Measurements from ENCODE around the gene DAP. TPM values are rescaled to one million over a fixed set of nuclear protein-coding genes. Genes with fewer than 3 reads are reported as not detected.
A peak's percentile ranks its signal among the peaks of the same experiment; 100 is the strongest.
"Not testable (repeated sequence)": the region's sequence is repeated elsewhere in the genome, so short reads cannot be mapped to it uniquely, and the experiment has no call there.

Gene DAP
- total and polyA plus RNA-seq, 9 donors = 23.4 to 72.6 (median 52.4) TPM

DNA sequence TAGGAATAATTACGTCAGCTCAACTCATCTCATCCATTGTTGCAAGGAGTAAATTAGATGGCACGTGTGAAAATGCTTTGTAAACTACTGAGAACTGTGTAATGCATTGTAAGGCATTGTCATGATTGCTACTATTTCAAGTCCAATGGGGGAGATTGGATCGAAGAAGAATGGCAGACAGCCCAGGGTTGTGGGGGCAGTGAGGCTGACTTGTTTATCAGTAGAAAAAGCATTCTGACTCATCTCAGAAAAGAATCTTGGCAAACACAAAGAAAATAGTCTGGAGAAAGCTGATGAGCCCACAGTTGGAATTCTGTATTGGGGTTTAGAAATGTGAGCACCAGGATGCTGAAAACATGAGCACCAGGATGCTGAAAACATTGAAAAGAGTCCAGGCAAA, 28.0 kb upstream of the DAP start:
- peak; percentile 41 for DNase-seq
- no peak overlapping the region for H3K27ac ChIP-seq (ENCODE audit: low read length)
- H3K36me3 ChIP-seq (ENCODE audit: control insufficient read depth, insufficient read depth, low read length) = no peaks in the 10 kb centered on the region
- 50% methylated on average over 1 of the region's 3 CpGs for WGBS (ENCODE audit: insufficient coverage)
- no peaks in the 10 kb centered on the region for H3K4me1 ChIP-seq (ENCODE audit: control insufficient read depth, insufficient read depth, low read length)
- H3K4me3 ChIP-seq (ENCODE audit: low read length) = no peak overlapping the region
- H3K27me3 ChIP-seq (ENCODE audit: control insufficient read depth, insufficient read depth, low read length) = no peaks in the 10 kb centered on the region
- H3K9me3 ChIP-seq (replicated peaks; ENCODE audit: control insufficient read depth, low read depth, low read length) = no peaks in the 10 kb centered on the region

DNA sequence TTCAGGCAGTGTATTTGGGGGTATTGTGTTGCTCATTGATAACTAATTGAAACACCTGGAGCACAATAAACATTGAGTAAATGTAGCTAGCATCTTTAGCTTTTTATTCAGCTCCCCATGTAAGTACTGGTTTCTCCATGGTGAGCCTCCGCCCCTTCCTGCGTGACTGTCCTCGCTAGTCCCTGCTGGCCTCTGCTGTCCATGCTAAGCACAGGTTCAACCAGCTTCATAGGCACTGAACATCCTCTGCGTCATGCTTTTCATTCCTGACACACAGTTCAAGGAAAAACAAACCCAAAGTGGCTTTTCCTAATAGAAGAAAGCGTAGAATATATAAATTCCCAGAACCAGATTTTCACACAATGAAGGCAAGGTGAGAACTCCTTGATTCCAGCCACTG, 27.3 kb upstream of the DAP start:
- DNase-seq = no peak
- no peak overlapping the region for H3K27ac ChIP-seq (ENCODE audit: low read length)
- H3K4me1 ChIP-seq (ENCODE audit: control insufficient read depth, insufficient read depth, low read length) = no peaks in the 10 kb centered on the region
- no peaks in the 10 kb centered on the region for H3K9me3 ChIP-seq (replicated peaks; ENCODE audit: control insufficient read depth, low read depth, low read length)
- 94% methylated on average over 4 of the region's 5 CpGs for WGBS (ENCODE audit: insufficient coverage)
- H3K27me3 ChIP-seq (ENCODE audit: control insufficient read depth, insufficient read depth, low read length) = no peaks in the 10 kb centered on the region
- no peaks in the 10 kb centered on the region for H3K36me3 ChIP-seq (ENCODE audit: control insufficient read depth, insufficient read depth, low read length)
- H3K4me3 ChIP-seq (ENCODE audit: low read length) = no peak overlapping the region

DNA sequence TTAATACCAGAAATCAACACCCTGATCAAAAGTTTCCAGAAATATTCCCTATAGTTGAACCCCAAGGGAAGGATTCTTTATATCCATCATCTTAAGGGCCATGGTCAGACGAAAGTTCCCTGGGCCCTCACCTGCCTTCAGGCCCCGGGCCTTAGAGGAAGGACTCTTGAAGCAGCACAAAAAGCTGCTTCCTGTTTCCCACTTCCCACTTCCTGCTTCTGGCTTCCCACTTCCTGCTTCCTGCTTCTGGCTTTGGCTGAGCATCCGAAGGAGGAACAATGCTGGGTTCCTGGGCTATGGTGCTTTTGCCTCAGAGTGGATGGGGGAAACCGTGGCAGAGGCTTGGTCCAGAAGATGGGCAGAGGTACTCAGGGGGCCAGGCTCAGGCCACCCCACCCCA, 25.8 kb upstream of the DAP start:
- Histone ChIP-seq H3K36me3 (ENCODE audit: control insufficient read depth, insufficient read depth, low read length) (no peaks in the 10 kb centered on the region), H3K27me3 (ENCODE audit: control insufficient read depth, insufficient read depth, low read length) (no peaks in the 10 kb centered on the region), H3K27ac (ENCODE audit: low read length) (no peak overlapping the region), H3K4me1 (ENCODE audit: control insufficient read depth, insufficient read depth, low read length) (no peaks in the 10 kb centered on the region), H3K4me3 (ENCODE audit: low read length) (no peak overlapping the region), H3K9me3 (replicated peaks; ENCODE audit: control insufficient read depth, low read depth, low read length) (no peaks in the 10 kb centered on the region)
- DNase-seq = no peak
- 55% methylated on average over 2 of the region's 4 CpGs for WGBS (ENCODE audit: insufficient coverage)

DNA sequence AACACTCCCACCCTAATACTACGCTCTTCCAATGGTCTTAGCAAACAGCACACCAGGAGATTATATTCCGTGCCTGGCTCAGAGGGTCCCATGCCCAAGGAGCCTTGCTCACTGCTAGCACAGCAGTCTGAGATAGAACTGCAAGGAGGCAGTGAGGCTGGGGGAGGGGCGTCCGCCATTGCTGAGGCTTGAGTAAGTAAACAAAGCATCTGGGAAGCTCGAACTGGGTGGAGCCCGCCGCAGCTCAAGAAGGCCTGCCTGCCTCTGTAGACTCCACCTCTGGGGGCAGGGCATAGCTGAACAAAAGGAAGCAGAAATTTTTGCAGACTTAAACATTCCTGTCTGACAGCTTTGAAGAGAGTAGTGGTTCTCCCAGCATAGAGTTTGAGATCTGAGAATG, 19.2 kb upstream of the DAP start:
- not testable (repeated sequence) for DNase-seq; H3K9me3 ChIP-seq (replicated peaks; ENCODE audit: control insufficient read depth, low read depth, low read length); H3K4me1 ChIP-seq (ENCODE audit: control insufficient read depth, insufficient read depth, low read length); H3K36me3 ChIP-seq (ENCODE audit: control insufficient read depth, insufficient read depth, low read length); H3K27ac ChIP-seq (ENCODE audit: low read length); H3K4me3 ChIP-seq (ENCODE audit: low read length); H3K27me3 ChIP-seq (ENCODE audit: control insufficient read depth, insufficient read depth, low read length)
- whole genome bisulfite sequencing (ENCODE audit: insufficient coverage) = 100% methylated on average over 4 of the region's 7 CpGs

DNA sequence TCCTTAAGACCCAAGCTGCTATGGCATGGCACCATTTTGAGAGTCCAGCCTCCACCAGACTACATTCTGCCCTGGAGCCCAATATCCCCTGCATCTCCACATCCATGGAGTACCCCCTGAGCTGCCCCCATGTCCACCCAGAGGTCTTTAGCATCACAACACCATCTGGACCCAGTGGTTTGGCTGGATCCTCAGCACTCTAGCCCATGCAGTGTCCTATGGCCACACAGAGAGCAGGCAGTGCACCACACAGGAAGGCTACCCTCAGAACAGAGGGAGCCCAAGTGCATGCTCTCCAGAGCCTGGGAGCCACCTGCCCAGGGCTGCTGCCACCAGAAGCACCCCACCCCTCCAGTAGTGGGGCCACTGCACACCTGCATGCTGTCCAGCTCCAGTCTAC, 18.6 kb upstream of the DAP start:
- no peaks in the 10 kb centered on the region for H3K27me3 ChIP-seq (ENCODE audit: control insufficient read depth, insufficient read depth, low read length)
- no peak for DNase-seq
- H3K4me1 ChIP-seq (ENCODE audit: control insufficient read depth, insufficient read depth, low read length) = no peaks in the 10 kb centered on the region
- H3K27ac ChIP-seq (ENCODE audit: low read length) = no peak overlapping the region
- H3K9me3 ChIP-seq (replicated peaks; ENCODE audit: control insufficient read depth, low read depth, low read length) = no peaks in the 10 kb centered on the region
- H3K36me3 ChIP-seq (ENCODE audit: control insufficient read depth, insufficient read depth, low read length) = no peaks in the 10 kb centered on the region
- H3K4me3 ChIP-seq (ENCODE audit: low read length) = no peak overlapping the region

DNA sequence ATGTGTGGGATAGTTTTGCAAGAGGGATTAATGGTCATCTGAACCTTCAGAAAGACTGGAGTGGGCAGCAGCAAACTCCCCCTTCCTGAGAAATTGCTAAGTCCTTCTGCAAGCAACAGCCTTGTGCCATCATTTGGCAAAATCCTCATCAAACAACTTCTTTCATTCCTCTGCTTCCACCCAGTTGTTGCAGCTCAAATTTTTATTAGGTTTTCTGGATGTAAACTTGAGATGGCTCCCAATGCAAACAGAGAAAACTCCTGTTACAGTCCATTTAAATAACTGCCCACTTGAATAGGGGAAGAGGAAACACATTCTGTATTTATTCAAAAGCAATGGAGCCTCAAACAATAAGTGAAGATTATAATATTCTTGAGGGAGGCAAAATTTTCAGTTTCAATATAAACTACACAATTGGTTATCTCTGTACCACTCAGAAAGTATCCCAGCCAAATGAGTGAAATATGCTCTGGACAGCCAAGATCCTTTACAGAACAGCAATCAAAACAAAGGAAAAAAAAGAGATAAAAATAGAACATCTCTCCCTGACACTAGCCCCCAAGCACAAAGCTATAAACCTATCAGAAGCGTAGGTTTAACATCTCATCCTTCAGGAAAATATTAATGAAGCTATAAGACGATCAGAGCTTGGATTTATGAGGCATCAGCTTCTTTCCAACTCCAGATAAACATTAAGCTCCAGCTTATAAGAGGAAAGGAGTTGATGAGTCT, 17.3 kb upstream of the DAP start:
- Histone ChIP-seq H3K4me3 (ENCODE audit: low read length) (no peak overlapping the region), H3K27me3 (ENCODE audit: control insufficient read depth, insufficient read depth, low read length) (no peaks in the 10 kb centered on the region), H3K4me1 (ENCODE audit: control insufficient read depth, insufficient read depth, low read length) (no peaks in the 10 kb centered on the region), H3K36me3 (ENCODE audit: control insufficient read depth, insufficient read depth, low read length) (no peaks in the 10 kb centered on the region), H3K9me3 (replicated peaks; ENCODE audit: control insufficient read depth, low read depth, low read length) (no peaks in the 10 kb centered on the region), H3K27ac (ENCODE audit: low read length) (no peak overlapping the region)
- WGBS (ENCODE audit: insufficient coverage) = no CpG with 5 or more reads among the region's 2 CpGs
- DNase-seq = no peak

DNA sequence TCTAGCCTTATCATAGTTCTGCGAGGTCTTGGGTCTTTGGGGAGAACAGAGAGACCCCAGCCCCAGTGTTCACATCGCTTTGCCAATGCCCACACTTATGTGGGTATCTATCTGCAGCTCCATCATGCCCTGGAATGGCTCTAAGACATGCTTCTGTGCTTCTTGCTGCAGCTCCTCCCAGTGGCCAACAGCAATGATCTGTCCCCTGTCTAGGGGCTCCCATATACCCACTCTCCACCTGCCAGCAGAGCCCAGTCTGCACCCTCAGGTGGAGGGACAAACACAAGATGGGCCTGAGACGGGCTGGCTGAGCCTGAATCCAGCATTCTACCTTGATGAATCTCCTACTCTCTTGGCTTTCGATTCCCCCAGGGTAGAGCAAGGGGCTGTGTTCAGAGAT, 14.6 kb upstream of the DAP start:
- Histone ChIP-seq H3K9me3 (replicated peaks; ENCODE audit: control insufficient read depth, low read depth, low read length) (no peaks in the 10 kb centered on the region), H3K27ac (ENCODE audit: low read length) (no peak overlapping the region), H3K36me3 (ENCODE audit: control insufficient read depth, insufficient read depth, low read length) (no peaks in the 10 kb centered on the region), H3K27me3 (ENCODE audit: control insufficient read depth, insufficient read depth, low read length) (no peaks in the 10 kb centered on the region), H3K4me1 (ENCODE audit: control insufficient read depth, insufficient read depth, low read length) (no peaks in the 10 kb centered on the region), H3K4me3 (ENCODE audit: low read length) (no peak overlapping the region)
- DNase-seq = no peak
- WGBS (ENCODE audit: insufficient coverage) = 81% methylated on average over 2 of the region's 4 CpGs

DNA sequence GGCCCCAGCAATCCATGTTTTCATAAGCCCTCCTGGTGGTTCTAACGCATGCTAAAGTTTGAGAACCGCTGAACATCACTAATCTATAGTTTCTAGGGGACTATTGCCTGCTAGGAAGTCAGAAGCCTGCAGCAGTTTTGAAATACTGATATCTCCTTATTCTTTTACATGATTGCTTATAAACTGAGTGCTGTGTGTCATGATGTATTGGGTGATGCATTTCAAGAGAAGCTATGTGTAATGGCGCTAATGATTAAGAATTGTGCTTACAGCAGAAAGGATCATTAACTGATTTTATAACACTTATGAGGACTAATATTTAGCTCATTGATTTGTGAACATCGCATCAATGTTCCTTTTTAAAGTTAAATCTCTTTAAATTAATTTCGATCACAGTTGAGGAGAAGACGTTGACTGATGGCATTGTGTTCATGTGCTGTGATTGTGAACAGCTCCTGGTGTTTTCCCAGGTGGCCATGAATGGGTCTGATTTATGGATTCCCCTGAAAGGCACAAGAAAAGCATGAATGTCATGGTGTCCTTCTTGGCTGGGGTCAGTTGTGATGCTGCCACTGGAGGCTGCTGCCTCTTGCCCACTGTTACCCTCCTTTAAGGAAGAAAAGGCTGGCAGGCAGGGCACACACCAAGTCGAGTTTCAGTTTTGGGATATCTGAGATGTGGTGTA, 12.0 kb upstream of the DAP start:
- Histone ChIP-seq H3K27me3 (ENCODE audit: control insufficient read depth, insufficient read depth, low read length) (no peaks in the 10 kb centered on the region), H3K27ac (ENCODE audit: low read length) (no peak overlapping the region), H3K36me3 (ENCODE audit: control insufficient read depth, insufficient read depth, low read length) (no peaks in the 10 kb centered on the region), H3K4me3 (ENCODE audit: low read length) (no peak overlapping the region), H3K9me3 (replicated peaks; ENCODE audit: control insufficient read depth, low read depth, low read length) (no peaks in the 10 kb centered on the region), H3K4me1 (ENCODE audit: control insufficient read depth, insufficient read depth, low read length) (no peaks in the 10 kb centered on the region)
- WGBS (ENCODE audit: insufficient coverage) = 93% methylated on average over 2 of the region's 7 CpGs
- DNase-seq = no peak

DNA sequence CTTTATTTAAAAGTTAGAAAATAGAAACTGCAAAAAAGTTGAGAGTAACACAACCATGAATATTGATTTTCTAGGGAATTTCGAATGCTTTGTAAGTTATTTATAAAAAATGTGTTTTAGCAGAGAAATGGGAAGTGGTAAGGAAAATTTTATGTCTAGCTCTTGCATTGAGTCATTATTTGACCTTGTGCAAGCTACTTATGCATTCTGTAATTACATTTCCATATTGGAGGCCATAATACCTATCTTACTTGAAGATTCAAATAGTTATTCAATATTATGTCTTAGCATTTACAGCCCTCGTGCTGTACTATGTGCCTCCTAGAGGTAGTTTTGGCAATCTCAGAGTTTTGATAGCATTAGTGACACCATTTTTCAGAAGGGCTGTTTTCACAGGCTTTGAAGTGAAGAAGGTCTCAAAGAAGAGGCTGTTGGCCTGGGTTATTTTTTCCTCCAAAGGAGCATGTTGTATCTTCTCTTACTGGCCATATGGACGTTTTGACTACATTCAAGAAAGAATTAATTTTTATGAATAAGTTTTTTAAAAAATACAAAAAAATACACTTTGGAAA, 7.4 kb upstream of the DAP start:
- DNase-seq = peak; percentile 18
- Histone ChIP-seq H3K4me3 (ENCODE audit: low read length) (no peak overlapping the region), H3K9me3 (replicated peaks; ENCODE audit: control insufficient read depth, low read depth, low read length) (no peaks in the 10 kb centered on the region), H3K36me3 (ENCODE audit: control insufficient read depth, insufficient read depth, low read length) (no peaks in the 10 kb centered on the region), H3K27ac (ENCODE audit: low read length) (no peak overlapping the region), H3K27me3 (ENCODE audit: control insufficient read depth, insufficient read depth, low read length) (no peaks in the 10 kb centered on the region), H3K4me1 (ENCODE audit: control insufficient read depth, insufficient read depth, low read length) (no peaks in the 10 kb centered on the region)
- no CpG with 5 or more reads among the region's 3 CpGs for WGBS (ENCODE audit: insufficient coverage)

DNA sequence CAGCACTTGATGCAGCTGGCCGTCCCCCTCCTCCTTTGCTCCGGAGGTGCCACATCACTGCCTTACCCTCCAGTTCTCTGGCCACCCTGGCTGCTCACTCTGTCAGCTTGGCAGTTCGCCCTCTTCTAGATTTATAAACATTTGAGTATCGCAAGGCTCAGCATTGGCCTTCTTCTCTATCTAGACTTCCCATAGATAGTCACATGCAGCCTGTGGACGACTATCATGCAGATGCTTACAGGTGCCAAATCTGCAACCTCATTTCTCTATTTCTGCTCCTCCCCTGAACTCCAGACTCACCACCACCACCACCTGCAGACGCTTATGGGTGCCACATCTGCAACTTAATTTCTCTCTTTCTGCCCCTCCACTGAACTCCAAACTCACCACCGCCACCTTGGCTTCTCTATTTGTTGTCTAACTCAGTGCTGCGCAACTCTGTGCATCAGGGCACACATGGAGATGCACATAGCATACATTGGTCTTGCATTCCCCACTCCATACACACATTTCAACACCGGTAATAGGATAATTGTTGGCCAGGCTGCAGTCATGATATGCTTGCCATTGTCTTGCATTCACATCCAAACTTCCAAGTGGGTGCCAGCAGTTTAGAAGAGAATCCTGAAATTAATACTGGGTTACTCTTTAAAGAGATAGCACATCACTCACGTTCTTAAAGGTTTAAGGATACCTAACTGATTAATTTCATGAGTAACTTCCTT, 1.9 kb upstream of the DAP start:
- peaks cover 16% of the 10 kb centered on the region for H3K4me1 ChIP-seq (ENCODE audit: control insufficient read depth, insufficient read depth, low read length)
- DNase-seq = peak; percentile 16
- WGBS (ENCODE audit: insufficient coverage) = 89% methylated on average over 8 of the region's 10 CpGs
- H3K27ac ChIP-seq (ENCODE audit: low read length) = no peak overlapping the region
- H3K27me3 ChIP-seq (ENCODE audit: control insufficient read depth, insufficient read depth, low read length) = no peaks in the 10 kb centered on the region
- H3K4me3 ChIP-seq (ENCODE audit: low read length) = no peak overlapping the region
- H3K36me3 ChIP-seq (ENCODE audit: control insufficient read depth, insufficient read depth, low read length) = no peaks in the 10 kb centered on the region
- no peaks in the 10 kb centered on the region for H3K9me3 ChIP-seq (replicated peaks; ENCODE audit: control insufficient read depth, low read depth, low read length)

All from muscle of leg (tissue), 11 donors.